Cardiac muscle cell (in vitro differentiated cells and primary cell): ENCODE measurements around the gene BIRC6. TPM values are rescaled to one million over a fixed set of nuclear protein-coding genes. Genes with fewer than 3 reads are reported as not detected.
A peak's percentile ranks its signal among the peaks of the same experiment; 100 is the strongest.

Source experiments
- DNase-seq, 2 donors: peaks; one replicate each; pipeline versions ENCODE4 v3.0.0 to v3.0.0-alpha.2; 2010 to 2017; ENCODE audit warnings: low read depth in 1 of 2, low spot score in 1 of 2
- H3K27ac ChIP-seq: fragments of 200-600 bp; sonication (generic); 2 replicates; pipeline ENCODE4 v1.5.1; 2016
- H3K27me3 ChIP-seq: fragments of 200-600 bp; sonication (generic); 2 replicates; pipeline ENCODE4 v1.6.0; 2016; ENCODE audit warnings: control low read depth
- H3K36me3 ChIP-seq: fragments of 200-600 bp; sonication (generic); 2 replicates; pipeline ENCODE4 v1.5.1; 2016; ENCODE audit warnings: control low read depth
- H3K4me1 ChIP-seq: fragments of 200-600 bp; sonication (generic); 2 replicates; pipeline ENCODE4 v1.8.1; 2017; ENCODE audit warnings: low read depth, mild to moderate bottlenecking, mixed run types
- H3K4me3 ChIP-seq: fragments of 200-600 bp; sonication (generic); 2 replicates; pipeline ENCODE4 v1.5.1; 2016; ENCODE audit warnings: mild to moderate bottlenecking
- H3K9me3 ChIP-seq: fragments of 200-600 bp; sonication (generic); 2 replicates; pipeline ENCODE4 v1.5.1; 2017; ENCODE audit warnings: low read depth, mild to moderate bottlenecking, control low read depth
- polyA plus RNA-seq: library from polyadenylated mRNA; unstranded; fragments of >200 nt; fragmentation: Nextera tagmentation; extraction: Ambion mirVana; gene quantifications from 2 replicates; pipeline ENCODE4 v1.2.1, GENCODE V29; 2016
- total RNA-seq: library from RNA; depleted of rRNA; stranded (reverse); fragments of >200 nt; gene quantifications from 2 replicates; pipeline ENCODE4 v1.2.3, GENCODE V29; 2016
- TF ChIP-seq, protein P1 (sequence below): IDR thresholded peaks from 2 replicates; pipeline ENCODE4 v1.5.1; 2012; ENCODE audit warnings: low read depth, mild to moderate bottlenecking, low read length

BIRC6 gene
- total and polyA plus RNA-seq, 2 experiments from 2014 or later, result 25.0 to 89.9 TPM

DNA sequence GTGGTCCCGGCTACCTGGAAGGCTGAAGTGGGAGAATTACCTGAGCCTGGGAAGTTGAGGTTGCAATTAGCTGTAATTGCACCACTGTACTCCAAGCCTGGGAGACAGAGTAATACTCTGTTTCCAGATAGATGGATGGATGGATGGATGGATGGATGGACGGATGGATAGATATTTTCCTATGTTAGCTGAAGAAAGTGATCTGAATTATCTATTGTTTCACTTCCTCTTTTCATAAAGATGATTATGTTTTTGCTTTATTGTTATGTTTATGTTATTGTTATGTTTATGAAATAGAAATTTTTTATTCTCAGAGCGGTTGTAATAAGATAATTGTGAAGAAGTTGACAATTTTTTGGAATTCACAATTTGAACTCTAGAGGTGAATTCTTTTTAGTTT lies 237.8 kb downstream of the BIRC6 start:
- no peak overlapping the region for H3K4me3 ChIP-seq
- TF ChIP-seq, protein P1, sequence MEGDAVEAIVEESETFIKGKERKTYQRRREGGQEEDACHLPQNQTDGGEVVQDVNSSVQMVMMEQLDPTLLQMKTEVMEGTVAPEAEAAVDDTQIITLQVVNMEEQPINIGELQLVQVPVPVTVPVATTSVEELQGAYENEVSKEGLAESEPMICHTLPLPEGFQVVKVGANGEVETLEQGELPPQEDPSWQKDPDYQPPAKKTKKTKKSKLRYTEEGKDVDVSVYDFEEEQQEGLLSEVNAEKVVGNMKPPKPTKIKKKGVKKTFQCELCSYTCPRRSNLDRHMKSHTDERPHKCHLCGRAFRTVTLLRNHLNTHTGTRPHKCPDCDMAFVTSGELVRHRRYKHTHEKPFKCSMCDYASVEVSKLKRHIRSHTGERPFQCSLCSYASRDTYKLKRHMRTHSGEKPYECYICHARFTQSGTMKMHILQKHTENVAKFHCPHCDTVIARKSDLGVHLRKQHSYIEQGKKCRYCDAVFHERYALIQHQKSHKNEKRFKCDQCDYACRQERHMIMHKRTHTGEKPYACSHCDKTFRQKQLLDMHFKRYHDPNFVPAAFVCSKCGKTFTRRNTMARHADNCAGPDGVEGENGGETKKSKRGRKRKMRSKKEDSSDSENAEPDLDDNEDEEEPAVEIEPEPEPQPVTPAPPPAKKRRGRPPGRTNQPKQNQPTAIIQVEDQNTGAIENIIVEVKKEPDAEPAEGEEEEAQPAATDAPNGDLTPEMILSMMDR, result no peak
- no peak overlapping the region for H3K27ac ChIP-seq
- H3K9me3 ChIP-seq, result no peaks in the 10 kb centered on the region
- H3K4me1 ChIP-seq, result peaks cover 4% of the 10 kb centered on the region
- H3K27me3 ChIP-seq, result no peaks in the 10 kb centered on the region
- DNase-seq, result no peak
- H3K36me3 ChIP-seq, result peaks cover 8% of the 10 kb centered on the region

DNA sequence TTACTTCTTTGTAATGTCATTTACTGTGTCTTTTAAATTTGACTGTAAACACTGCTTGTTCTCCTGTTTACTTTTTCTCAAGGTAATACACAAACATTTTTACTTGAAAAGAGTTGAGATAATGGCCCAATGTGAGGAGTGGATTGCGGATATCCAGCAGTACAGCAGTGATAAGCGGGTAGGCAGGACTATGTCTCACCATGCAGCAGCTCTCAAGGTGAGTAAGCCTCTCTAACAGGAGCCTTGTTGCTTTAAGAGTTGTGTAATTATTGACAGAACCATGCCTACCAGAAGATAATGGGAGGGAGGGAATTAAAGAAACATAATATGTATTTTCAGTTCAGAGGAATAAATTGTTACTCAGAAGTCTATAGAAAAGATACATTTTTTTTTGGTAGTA lies 254.5 kb downstream of the BIRC6 start:
- no peaks in the 10 kb centered on the region for H3K27me3 ChIP-seq
- no peaks in the 10 kb centered on the region for H3K4me1 ChIP-seq
- DNase-seq, result no peak
- H3K4me3 ChIP-seq, result no peak overlapping the region
- peaks cover 21% of the 10 kb centered on the region for H3K36me3 ChIP-seq
- TF ChIP-seq, protein P1, result no peak
- no peak overlapping the region for H3K27ac ChIP-seq
- no peaks in the 10 kb centered on the region for H3K9me3 ChIP-seq

DNA sequence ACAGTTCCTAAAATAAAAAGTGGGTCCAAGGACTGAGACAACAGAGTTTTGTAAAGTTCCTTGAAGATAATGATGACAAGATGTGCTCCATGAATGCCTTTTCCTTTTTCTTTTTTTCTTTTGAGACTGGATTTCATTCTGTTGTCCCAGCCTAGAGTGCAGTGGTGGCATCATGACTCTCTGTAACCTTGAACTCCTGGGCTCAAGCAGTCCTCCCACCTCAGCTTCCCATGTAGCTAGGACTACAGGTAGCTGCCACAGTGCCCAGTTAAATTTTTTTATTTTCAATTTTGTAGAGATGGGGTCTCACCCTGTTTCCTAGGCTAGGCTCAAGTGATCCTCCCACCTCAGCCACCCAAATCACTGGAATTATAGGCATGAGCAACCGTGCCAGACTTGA lies 254.9 kb downstream of the BIRC6 start:
- no peak for DNase-seq
- H3K27me3 ChIP-seq, result no peaks in the 10 kb centered on the region
- H3K36me3 ChIP-seq, result peaks cover 21% of the 10 kb centered on the region
- H3K27ac ChIP-seq, result peak overlapping the region; percentile 14
- TF ChIP-seq, protein P1, result no peak
- no peak overlapping the region for H3K4me3 ChIP-seq
- H3K4me1 ChIP-seq, result no peaks in the 10 kb centered on the region
- H3K9me3 ChIP-seq, result no peaks in the 10 kb centered on the region

DNA sequence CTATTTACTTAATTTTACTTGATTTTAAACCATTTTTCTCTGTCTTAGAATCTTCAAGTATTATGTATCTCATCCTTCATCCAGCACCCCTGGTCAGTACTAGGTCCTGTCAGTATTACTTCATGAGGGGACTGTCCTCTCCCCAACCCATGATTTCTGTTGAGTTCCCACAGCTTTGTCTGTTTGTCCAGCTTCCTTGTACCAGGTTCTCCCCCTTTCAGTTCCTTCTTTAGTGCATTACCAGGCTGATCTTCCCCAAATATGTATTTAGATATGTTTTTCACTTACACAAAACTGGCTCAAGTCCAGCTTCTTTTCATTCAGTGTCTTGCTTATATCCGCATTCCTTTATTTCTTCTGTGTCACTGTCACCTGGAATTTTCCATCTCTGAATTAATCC lies 257.3 kb downstream of the BIRC6 start:
- TF ChIP-seq, protein P1, result no peak

DNA sequence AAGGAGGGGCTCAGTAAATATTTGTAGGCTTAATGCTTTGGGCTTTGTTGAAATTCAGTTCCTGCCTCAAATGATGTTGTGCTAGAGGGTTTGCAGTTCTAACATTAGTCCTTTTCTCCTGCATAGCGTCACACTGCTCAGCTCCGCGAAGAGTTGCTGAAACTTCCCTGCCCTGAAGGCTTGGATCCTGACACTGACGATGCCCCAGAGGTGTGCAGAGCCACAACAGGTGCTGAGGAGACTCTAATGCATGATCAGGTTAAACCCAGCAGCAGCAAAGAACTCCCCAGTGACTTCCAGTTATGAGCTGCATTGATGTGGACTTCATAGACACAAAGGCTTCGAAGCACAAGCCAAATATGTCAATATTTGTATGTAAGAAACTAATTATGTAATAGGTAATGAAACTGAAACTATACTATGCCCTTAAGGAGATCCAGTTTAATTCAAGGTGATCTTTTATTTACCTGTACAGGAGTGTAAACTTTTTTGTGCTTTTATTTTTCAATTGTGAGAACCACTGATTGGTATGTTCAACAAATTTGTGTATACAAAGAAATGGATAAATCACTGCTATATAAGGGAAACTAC lies 260.9 kb downstream of the BIRC6 start:
- no peaks in the 10 kb centered on the region for H3K9me3 ChIP-seq
- H3K4me3 ChIP-seq, result no peak overlapping the region
- peaks cover 17% of the 10 kb centered on the region for H3K36me3 ChIP-seq
- H3K4me1 ChIP-seq, result no peaks in the 10 kb centered on the region
- DNase-seq, result no peak
- TF ChIP-seq, protein P1, result no peak
- H3K27ac ChIP-seq, result no peak overlapping the region
- no peaks in the 10 kb centered on the region for H3K27me3 ChIP-seq

More for the DNA sequence above, 257.3 kb downstream of the BIRC6 start:
- Histone ChIP-seq H3K27me3 (no peaks in the 10 kb centered on the region), H3K9me3 (no peaks in the 10 kb centered on the region), H3K4me3 (no peak overlapping the region), H3K36me3 (peaks cover 30% of the 10 kb centered on the region), H3K4me1 (no peaks in the 10 kb centered on the region), H3K27ac (no peak overlapping the region)
- no peak for DNase-seq
